RCC 7860 (cell line): ENCODE data around the gene VAMP3.

Experiments
- DNase-seq: peaks from one replicate; pipeline ENCODE4 v3.0.0-alpha.2; 2015; ENCODE audit warnings: low spot score
- FAIRE-seq: peaks from 2 replicates; lab custom pipeline; 2012; peaks lifted over from hg19 to GRCh38; lab: Jason Lieb, UNC

The VAMP3 gene, protein sequence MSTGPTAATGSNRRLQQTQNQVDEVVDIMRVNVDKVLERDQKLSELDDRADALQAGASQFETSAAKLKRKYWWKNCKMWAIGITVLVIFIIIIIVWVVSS

GRCh38 chr1:7770997-7771822 lies at the start of gene VAMP3:
Gene VAMP3 (plus strand): TSS chr1:7771296. CDS start chr1:7771384, 88 bp downstream.
- FAIRE-seq: no peak
- DNase-seq: peak; percentile 58

GRCh38 chr1:7721940-7722669 lies 49.0 kb upstream of the VAMP3 start:
- no peak for FAIRE-seq
- DNase-seq: no peak

DNA sequence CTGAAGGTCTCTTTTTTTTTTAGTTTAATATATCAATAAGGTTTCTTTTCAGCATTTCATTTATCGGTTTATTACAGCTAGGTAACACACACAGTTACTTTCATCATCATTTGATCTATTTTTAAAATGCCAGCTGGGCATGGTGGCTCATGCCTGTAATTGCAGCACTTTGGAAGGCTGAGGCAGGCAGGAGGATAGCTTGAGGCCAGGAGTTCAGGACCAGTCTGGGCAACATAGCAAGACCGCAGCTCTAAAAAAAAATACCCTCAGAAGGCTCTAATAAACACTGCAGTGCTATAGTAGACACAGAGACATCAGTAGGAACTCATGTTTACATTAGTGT lies 48.5 kb upstream of the VAMP3 start:
- no peak for DNase-seq

GRCh38 chr1:7726623-7727022 lies 44.5 kb upstream of the VAMP3 start:
- no peak for FAIRE-seq
- DNase-seq: no peak

More for the DNA sequence above, 48.5 kb upstream of the VAMP3 start:
- FAIRE-seq: no peak

GRCh38 chr1:7727809-7728471 lies 43.2 kb upstream of the VAMP3 start:
- FAIRE-seq: no peak
- no peak for DNase-seq

DNA sequence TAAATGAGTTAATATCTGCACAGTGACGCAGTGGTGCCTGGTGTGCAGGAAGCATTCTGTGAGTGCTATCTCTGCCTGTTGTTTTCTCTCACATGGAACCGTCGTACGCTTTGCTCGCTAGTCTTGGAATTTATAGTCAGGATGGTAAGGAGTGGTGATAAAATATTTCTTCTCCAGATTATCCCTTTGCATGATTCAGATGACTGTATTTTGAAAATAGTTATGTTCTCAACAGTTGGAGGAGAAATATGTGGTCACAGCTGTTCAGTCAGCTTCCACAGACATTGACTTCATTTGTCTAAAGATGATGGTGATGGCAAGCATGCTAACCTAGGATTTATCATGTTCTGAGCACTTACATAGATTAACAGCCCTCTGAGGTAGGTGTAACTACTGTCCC lies 41.3 kb upstream of the VAMP3 start:
- DNase-seq (no peak), FAIRE-seq (no peak)

GRCh38 chr1:7732331-7732730 lies 38.8 kb upstream of the VAMP3 start:
- DNase-seq: no peak
- no peak for FAIRE-seq

GRCh38 chr1:7733276-7733675 lies 37.8 kb upstream of the VAMP3 start:
- DNase-seq (no peak), FAIRE-seq (no peak)

- DNase-seq: no peak
- no peak for FAIRE-seq
These were observed 33.1 kb upstream of the VAMP3 start for GRCh38 chr1:7738044-7738443.

GRCh38 chr1:7743346-7743745 lies 27.8 kb upstream of the VAMP3 start:
- DNase-seq: no peak
- FAIRE-seq: no peak

GRCh38 chr1:7744882-7745281 lies 26.2 kb upstream of the VAMP3 start:
- DNase-seq (no peak), FAIRE-seq (no peak)

DNA sequence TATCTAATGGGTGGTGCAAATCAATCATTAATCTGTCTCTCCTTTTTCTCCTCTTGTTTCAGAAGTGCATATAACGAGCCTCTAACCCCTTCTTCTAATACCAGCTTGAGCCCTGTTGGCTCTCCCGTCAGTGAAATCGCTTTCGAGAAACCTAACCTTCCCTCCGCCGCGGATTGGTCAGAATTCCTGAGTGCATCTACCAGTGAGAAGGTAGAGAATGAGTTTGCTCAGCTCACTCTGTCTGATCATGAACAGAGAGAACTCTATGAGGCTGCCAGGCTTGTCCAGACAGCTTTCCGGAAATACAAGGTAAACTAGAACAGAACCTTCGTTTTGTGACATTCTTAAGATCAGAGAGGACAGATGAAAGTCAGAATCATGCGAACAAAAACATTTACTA lies 25.3 kb upstream of the VAMP3 start:
- DNase-seq (no peak), FAIRE-seq (no peak)

DNA sequence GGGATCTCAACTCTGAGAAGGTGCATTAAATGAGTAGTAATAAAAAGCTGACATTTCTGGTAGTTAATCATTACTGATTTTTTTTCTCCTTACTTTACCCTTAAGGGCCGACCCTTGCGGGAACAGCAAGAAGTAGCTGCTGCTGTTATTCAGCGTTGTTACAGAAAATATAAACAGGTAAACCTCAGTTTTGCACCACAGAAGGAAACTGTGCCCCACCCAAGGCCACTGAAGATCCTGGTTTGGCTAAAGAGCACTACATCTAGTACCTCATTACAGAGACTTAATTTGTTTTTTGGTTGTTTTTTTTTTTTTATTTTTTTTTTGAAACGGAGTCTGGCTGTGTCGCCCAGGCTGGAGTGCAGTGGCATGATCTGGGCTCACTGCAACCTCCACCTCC lies 23.5 kb upstream of the VAMP3 start:
- no peak for FAIRE-seq

GRCh38 chr1:7749126-7749525 lies 22.0 kb upstream of the VAMP3 start:
- DNase-seq: no peak
- no peak for FAIRE-seq

More for the DNA sequence above, 23.5 kb upstream of the VAMP3 start:
- DNase-seq: no peak

GRCh38 chr1:7751174-7751573 lies 19.9 kb upstream of the VAMP3 start:
- DNase-seq (no peak), FAIRE-seq (no peak)

DNA sequence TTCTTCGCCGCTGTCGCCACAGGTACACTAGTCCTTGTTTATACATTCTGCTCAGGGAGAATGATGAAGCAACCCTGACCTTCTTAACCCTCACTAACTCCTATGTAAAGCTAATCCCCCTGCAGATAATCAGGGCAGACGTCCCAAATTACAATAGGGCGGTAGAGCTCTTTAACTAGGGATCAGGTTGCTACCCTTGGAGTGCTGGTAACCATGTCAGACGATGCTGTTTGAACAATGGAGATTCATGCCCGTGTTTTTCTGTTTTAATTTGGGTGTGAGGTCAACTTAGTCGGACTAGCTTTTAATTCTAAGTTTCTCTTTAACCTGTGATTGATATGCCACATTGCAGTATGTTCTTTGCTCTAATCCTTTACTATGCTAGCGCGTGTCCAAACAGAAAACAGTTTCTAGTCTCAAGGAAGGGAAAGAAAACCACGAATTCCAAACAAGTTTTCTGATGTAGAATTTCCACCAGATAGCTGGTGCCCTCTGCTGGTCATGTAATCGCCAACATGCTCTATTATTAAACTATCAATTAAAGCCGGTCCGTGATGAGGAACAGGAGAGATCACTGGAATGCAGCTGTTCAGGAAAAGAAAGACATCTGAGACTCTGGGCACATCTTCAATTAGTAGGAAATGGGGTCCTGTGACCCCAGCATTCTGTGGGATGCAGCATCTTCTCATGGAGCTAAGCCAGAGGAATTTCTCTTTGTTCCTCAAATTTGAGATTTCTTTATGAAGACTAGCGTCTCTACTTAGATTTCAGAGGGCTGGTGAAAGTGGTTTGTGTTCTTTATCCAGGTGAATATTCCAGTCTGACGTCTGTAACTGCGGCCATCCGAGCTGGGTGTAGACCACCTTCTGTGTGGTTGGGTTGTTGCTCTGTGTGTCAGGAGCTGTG lies 18.3 kb upstream of the VAMP3 start:
- DNase-seq: peak; percentile 45
- peak; percentile 68 for FAIRE-seq

GRCh38 chr1:7753641-7754040 lies 17.5 kb upstream of the VAMP3 start:
- DNase-seq (no peak), FAIRE-seq (no peak)

DNA sequence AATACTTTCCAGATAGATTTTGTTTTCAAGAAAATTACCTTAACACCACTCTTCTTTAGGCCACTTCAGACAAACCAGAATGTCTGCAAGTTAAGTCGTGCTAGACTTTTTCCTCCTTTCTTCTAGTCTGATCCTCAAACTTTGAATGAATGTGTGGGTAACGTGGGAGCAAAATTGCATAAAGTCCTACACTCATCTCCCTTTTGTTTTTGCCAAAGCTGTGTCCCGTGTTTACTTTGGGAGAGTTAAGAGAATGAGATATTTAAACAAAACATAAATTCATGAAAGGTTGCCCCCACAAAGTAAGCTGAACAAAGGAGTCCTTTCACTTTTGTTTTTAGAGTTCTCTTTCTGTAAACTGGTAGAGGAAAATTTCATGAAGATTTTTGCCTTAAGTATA lies 16.9 kb upstream of the VAMP3 start:
- DNase-seq (no peak), FAIRE-seq (no peak)

- DNase-seq: no peak
- FAIRE-seq: no peak
These were observed 15.6 kb upstream of the VAMP3 start for GRCh38 chr1:7755448-7755847.

DNA sequence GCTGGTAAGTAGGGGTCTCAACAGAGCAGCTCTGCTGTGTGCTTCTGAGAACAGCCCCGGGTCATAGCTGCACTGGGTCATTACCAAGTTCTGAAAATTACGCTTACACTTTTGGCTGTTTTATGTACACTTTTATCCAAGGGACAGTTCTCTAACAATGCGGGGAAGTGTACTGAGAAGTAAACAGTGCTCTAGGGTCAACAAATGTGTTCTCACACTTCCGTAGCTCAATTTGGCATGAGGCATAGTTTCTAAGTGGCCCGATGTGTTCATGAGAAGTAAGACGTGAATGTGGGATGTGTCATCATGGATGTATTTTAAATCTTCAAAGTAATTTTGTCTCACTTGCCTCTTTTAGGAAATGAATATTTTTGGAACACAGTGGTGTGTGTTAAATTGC lies 10.9 kb upstream of the VAMP3 start:
- DNase-seq (no peak), FAIRE-seq (no peak)

DNA sequence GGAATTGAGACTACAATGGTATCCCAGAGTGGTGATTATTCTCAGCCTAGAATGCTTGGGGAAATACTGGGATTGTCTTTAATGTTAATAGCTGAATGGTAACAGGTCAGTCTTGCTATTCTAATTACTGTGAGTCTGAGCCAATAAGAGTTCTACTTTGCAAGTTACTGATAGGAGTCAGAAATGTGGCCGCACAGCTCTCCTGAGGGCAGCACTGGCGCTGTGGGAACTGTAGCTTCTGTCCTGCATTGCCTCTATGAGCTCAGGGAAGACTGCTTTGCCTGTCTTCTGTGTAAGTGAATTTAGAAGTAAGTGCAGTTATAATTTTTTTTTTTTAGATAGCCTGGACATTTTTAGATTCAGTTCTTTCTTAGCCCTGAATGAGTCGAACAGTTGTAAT lies 10.0 kb upstream of the VAMP3 start:
- FAIRE-seq (no peak), DNase-seq (no peak)
